GM18861 (cell line): ENCODE data around the gene CACNA1C.

Experiments
- ATAC-seq: cut with Tn5 transposase; IDR thresholded peaks from one replicate; pipeline ENCODE4 v1.9.1; 2021; ENCODE audit not compliant: unreplicated experiment

The CACNA1C gene

GRCh38 chr12:2335513-2335912 is 282.7 kb downstream of the CACNA1C start:
- ATAC-seq = no peak

- ATAC-seq = no peak
Observed at GRCh38 chr12:2335916-2336315, 283.1 kb downstream of the CACNA1C start.

GRCh38 chr12:2336409-2336829 is 283.6 kb downstream of the CACNA1C start:
- peak; percentile 75 for ATAC-seq

GRCh38 chr12:2337031-2338010 is 284.5 kb downstream of the CACNA1C start:
- ATAC-seq = no peak

- ATAC-seq = no peak
Observed at GRCh38 chr12:2338381-2338780, 285.6 kb downstream of the CACNA1C start.

GRCh38 chr12:2338991-2339431 is 286.2 kb downstream of the CACNA1C start:
- no peak for ATAC-seq

- ATAC-seq = no peak
Observed at GRCh38 chr12:2341051-2341751, 288.4 kb downstream of the CACNA1C start.

GRCh38 chr12:2341871-2342270 is 289.1 kb downstream of the CACNA1C start:
- no peak for ATAC-seq

- ATAC-seq = no peak
Observed at GRCh38 chr12:2343681-2344080, 290.9 kb downstream of the CACNA1C start.

GRCh38 chr12:2344476-2344875 is 291.7 kb downstream of the CACNA1C start:
- no peak for ATAC-seq

- ATAC-seq = no peak
Observed at GRCh38 chr12:2344885-2345284, 292.1 kb downstream of the CACNA1C start.

GRCh38 chr12:2345902-2346301 is 293.1 kb downstream of the CACNA1C start:
- ATAC-seq = no peak

- no peak for ATAC-seq
Observed at GRCh38 chr12:2346416-2346815, 293.6 kb downstream of the CACNA1C start.

- no peak for ATAC-seq
Observed at GRCh38 chr12:2347137-2347843, 294.5 kb downstream of the CACNA1C start.

- no peak for ATAC-seq
Observed at GRCh38 chr12:2347844-2348481, 295.2 kb downstream of the CACNA1C start.

GRCh38 chr12:2348482-2348852 is 295.7 kb downstream of the CACNA1C start:
- no peak for ATAC-seq

- no peak for ATAC-seq
Observed at GRCh38 chr12:2351161-2351560, 298.4 kb downstream of the CACNA1C start.

GRCh38 chr12:2352203-2352602 is 299.4 kb downstream of the CACNA1C start:
- ATAC-seq = no peak

GRCh38 chr12:2353281-2353680 is 300.5 kb downstream of the CACNA1C start:
- no peak for ATAC-seq

- ATAC-seq = no peak
Observed at GRCh38 chr12:2353691-2354090, 300.9 kb downstream of the CACNA1C start.
